ENCODE measurements around the gene PRR15.

- TF ChIP-seq POLR2A (IDR thresholded peaks at IDR 0.05; ENCODE audit: low read depth, low read length) (no peak), POLR2AphosphoS5 (IDR thresholded peaks at IDR 0.05; ENCODE audit: low read depth, low read length) (no peak)
Measured at GRCh38 chr7:29610086-29610485, 46.5 kb downstream of the PRR15 start.
